Calu3 (cell line): ENCODE data around the gene SLC9A7. TPM values are rescaled to one million over a fixed set of nuclear protein-coding genes. Genes with fewer than 3 reads are reported as not detected.

Experiments used
- BruUV-seq: library from RNA; stranded (reverse); fragments of 400-500 nt; replicated peaks from 2 replicates; lab custom pipeline; 2021; lab: Mats Ljungman, UMichigan
- CTCF ChIA-PET: fragments of 300-600 bp; sonication (Branson Sonifier 250); formaldehyde crosslinking; loops from one replicate; lab custom pipeline; 2022; ENCODE audit warnings: antibody characterized with exemption; lab: Charles Lee
- DNase-seq: peaks from one replicate; pipeline ENCODE4 v3.0.0; 2022
- H3K27ac Mint-ChIP-seq: one replicate; pipeline ENCODE4 v1.8.0; 2022; ENCODE audit warnings: mixed read lengths; ENCODE audit not compliant: unreplicated experiment
- H3K27me3 Mint-ChIP-seq: one replicate; pipeline ENCODE4 v1.8.0; 2022; ENCODE audit warnings: mixed read lengths; ENCODE audit not compliant: unreplicated experiment
- H3K36me3 Mint-ChIP-seq: one replicate; pipeline ENCODE4 v1.8.0; 2022; ENCODE audit warnings: mild to moderate bottlenecking, moderate library complexity, mixed read lengths; ENCODE audit not compliant: insufficient read depth, unreplicated experiment
- H3K4me1 Mint-ChIP-seq: one replicate; pipeline ENCODE4 v1.8.0; 2022; ENCODE audit warnings: mild to moderate bottlenecking, low read depth, mixed read lengths; ENCODE audit not compliant: unreplicated experiment
- H3K4me3 Mint-ChIP-seq: one replicate; pipeline ENCODE4 v1.8.0; 2022; ENCODE audit warnings: mild to moderate bottlenecking, low read depth, moderate library complexity, mixed read lengths; ENCODE audit not compliant: unreplicated experiment
- H3K9me3 Mint-ChIP-seq: one replicate; pipeline ENCODE4 v1.8.0; 2022; ENCODE audit warnings: low read depth, mixed read lengths; ENCODE audit not compliant: unreplicated experiment
- CTCF ChIP-seq: fragments of 200-600 bp; IDR thresholded peaks from one replicate; pipeline ENCODE4 v1.8.0; 2022; ENCODE audit warnings: antibody characterized with exemption; ENCODE audit not compliant: unreplicated experiment
- intact Hi-C: fragments of 100-400 bp; cut with micrococcal nuclease; formaldehyde crosslinking; loops from one replicate; pipeline ENCODE4 v1.10.0; 2022; ENCODE audit not compliant: unreplicated experiment
- total RNA-seq: library from RNA; stranded (reverse); gene quantifications from 2 replicates; pipeline ENCODE4 v1.2.3, GENCODE V29; 2022

Gene SLC9A7
- total RNA-seq, 1 experiment from 2014 or later = 83.3 TPM

- peak overlapping the region; percentile 96 for H3K4me3 Mint-ChIP-seq
- CTCF ChIA-PET = no interaction called here
- H3K4me1 Mint-ChIP-seq = peaks cover 29% of the 10 kb centered on the region
- peaks cover 44% of the 10 kb centered on the region for H3K36me3 Mint-ChIP-seq
- no peak for DNase-seq
- TF ChIP-seq CTCF = no peak
- H3K27ac Mint-ChIP-seq = peak overlapping the region; percentile 82
- BruUV-seq = no TSS peak
- H3K9me3 Mint-ChIP-seq = no peaks in the 10 kb centered on the region
- intact Hi-C loops = loop anchor here (10.0 kb wide), 1 partner anchor 72 kb away; no protein-coding TSS in a partner anchor
- no peaks in the 10 kb centered on the region for H3K27me3 Mint-ChIP-seq
Measured at GRCh38 chrX:46757052-46757451, 1.9 kb downstream of the SLC9A7 start.

GRCh38 chrX:46755671-46756070 lies 3.2 kb downstream of the SLC9A7 start:
- CTCF ChIA-PET = no interaction called here
- intact Hi-C loops = loop anchor here (10.0 kb wide), 1 partner anchor 71 kb away; no protein-coding TSS in a partner anchor

GRCh38 chrX:46754586-46755061 lies 4.3 kb downstream of the SLC9A7 start:
- TF ChIP-seq CTCF = no peak
- H3K36me3 Mint-ChIP-seq = peaks cover 39% of the 10 kb centered on the region
- intact Hi-C loops = loop anchor here (10.0 kb wide), 1 partner anchor 70 kb away; no protein-coding TSS in a partner anchor
- no TSS peak for BruUV-seq
- peaks cover 26% of the 10 kb centered on the region for H3K4me1 Mint-ChIP-seq
- CTCF ChIA-PET = interaction anchor here (0.6 to 0.7 kb wide), 2 partner anchors 11 to 80 kb away, joined by 3 to 5 read pairs; no protein-coding TSS in a partner anchor
- H3K4me3 Mint-ChIP-seq = peak overlapping the region; percentile 52
- DNase-seq = no peak
- H3K9me3 Mint-ChIP-seq = no peaks in the 10 kb centered on the region
- no peaks in the 10 kb centered on the region for H3K27me3 Mint-ChIP-seq
- peak overlapping the region; percentile 48 for H3K27ac Mint-ChIP-seq

More at GRCh38 chrX:46755671-46756070, 3.2 kb downstream of the SLC9A7 start:
- no peak for DNase-seq
- BruUV-seq = no TSS peak
- TF ChIP-seq CTCF = no peak
- H3K4me3 Mint-ChIP-seq = no peak overlapping the region
- peaks cover 44% of the 10 kb centered on the region for H3K36me3 Mint-ChIP-seq
- H3K27me3 Mint-ChIP-seq = no peaks in the 10 kb centered on the region
- H3K27ac Mint-ChIP-seq = no peak overlapping the region
- peaks cover 33% of the 10 kb centered on the region for H3K4me1 Mint-ChIP-seq
- H3K9me3 Mint-ChIP-seq = no peaks in the 10 kb centered on the region

- Mint-ChIP-seq H3K27ac (no peak overlapping the region), H3K4me3 (no peak overlapping the region), H3K9me3 (no peaks in the 10 kb centered on the region), H3K4me1 (peaks cover 24% of the 10 kb centered on the region), H3K27me3 (no peaks in the 10 kb centered on the region), H3K36me3 (peaks cover 33% of the 10 kb centered on the region)
- no peak for DNase-seq
- intact Hi-C loops = loop anchor here (10.0 kb wide), 1 partner anchor 69 kb away; no protein-coding TSS in a partner anchor
- no TSS peak for BruUV-seq
- TF ChIP-seq CTCF = no peak
- CTCF ChIA-PET = interaction anchor here (0.6 to 0.7 kb wide), 2 partner anchors 44 to 80 kb away, joined by 3 read pairs; no protein-coding TSS in a partner anchor
Measured at GRCh38 chrX:46754036-46754435, 4.9 kb downstream of the SLC9A7 start.
